ENCODE measurements around the gene OCA2.

The OCA2 gene

DNA sequence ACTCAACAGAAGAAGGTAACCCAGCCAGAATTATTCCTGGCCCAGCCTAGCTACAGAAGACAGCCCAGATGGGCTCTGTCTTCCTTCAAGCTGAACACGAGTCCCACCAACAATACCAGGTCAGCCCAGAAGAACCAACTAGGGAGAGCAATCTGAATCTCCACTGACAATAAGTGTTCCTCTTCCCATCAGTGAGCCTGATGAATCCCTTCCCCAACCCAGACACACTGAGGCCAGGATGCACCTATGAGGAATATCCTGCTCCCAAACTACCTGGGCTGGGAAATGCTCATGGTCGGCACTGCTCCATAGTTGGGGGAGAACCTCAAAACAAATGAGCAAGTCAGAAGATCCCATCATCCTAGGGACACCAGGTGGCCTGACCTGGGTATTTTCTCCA, 351.1 kb downstream of the OCA2 start:
- no peak overlapping the region for H3K27ac ChIP-seq (ENCODE audit: low read length)
- H3K27me3 ChIP-seq (replicated peaks; ENCODE audit: insufficient read depth, low read length), result no peaks in the 10 kb centered on the region
- H3K4me1 ChIP-seq (ENCODE audit: low read length), result no peaks in the 10 kb centered on the region
- no peaks in the 10 kb centered on the region for H3K9me3 ChIP-seq (replicated peaks; ENCODE audit: insufficient read depth, low read length)
- H3K9me2 ChIP-seq (replicated peaks; ENCODE audit: insufficient read depth, low read length), result no peaks in the 10 kb centered on the region
- no peaks in the 10 kb centered on the region for H3F3A ChIP-seq (ENCODE audit: insufficient read depth, low read length)
- no peak for TF ChIP-seq CTCF (IDR thresholded peaks at IDR 0.05; ENCODE audit: low read length)
- no peak for TF ChIP-seq EZH2phosphoT487 (IDR thresholded peaks at IDR 0.05; ENCODE audit: low read length)
- no peak for TF ChIP-seq EZH2 (optimal IDR thresholded peaks at IDR 0.05; ENCODE audit: low read depth, low read length)
- H3K36me3 ChIP-seq (replicated peaks; ENCODE audit: insufficient read depth, low read length), result no peaks in the 10 kb centered on the region
- H3K79me2 ChIP-seq (ENCODE audit: low read length), result no peaks in the 10 kb centered on the region
- no peak overlapping the region for H3K9ac ChIP-seq (ENCODE audit: low read length)
- no peak overlapping the region for H2AFZ ChIP-seq (ENCODE audit: low read length)
- H3K4me3 ChIP-seq (ENCODE audit: low read length), result no peak overlapping the region
- no peak overlapping the region for H3K4me2 ChIP-seq (ENCODE audit: low read depth, low read length)
- DNase-seq, result no peak
- H4K20me1 ChIP-seq (ENCODE audit: insufficient read depth, low read length), result no peaks in the 10 kb centered on the region

DNA sequence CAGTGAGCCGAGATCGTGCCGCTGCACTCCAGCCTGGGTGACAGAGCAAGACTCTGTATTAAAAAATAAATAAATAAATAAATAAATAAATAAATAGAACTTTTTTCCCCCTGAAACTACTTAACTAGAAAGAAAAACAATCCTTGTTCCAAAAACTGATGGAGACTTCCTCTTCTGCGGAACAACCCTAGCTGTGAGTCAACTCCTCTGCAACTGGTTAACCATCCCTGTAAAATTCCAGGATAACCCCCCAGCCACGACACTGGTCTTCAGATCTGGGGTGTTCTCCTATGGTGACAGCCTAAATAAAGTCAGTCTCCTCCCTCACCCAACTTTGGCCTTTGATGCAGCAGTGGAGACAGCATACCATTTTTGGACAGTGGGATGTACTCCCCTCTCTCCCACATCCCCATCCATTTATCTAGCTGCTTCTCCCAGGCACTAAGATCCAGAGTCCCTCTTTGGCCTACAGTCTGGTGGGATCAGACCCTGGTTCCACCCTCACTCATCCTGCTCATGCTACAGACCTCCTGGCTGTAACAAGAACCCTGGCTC, 352.6 kb downstream of the OCA2 start:
- Histone ChIP-seq H2AFZ (ENCODE audit: low read length) (no peak overlapping the region), H3K36me3 (replicated peaks; ENCODE audit: insufficient read depth, low read length) (no peaks in the 10 kb centered on the region), H3F3A (ENCODE audit: insufficient read depth, low read length) (no peaks in the 10 kb centered on the region), H3K9ac (ENCODE audit: low read length) (no peak overlapping the region), H3K4me1 (ENCODE audit: low read length) (no peaks in the 10 kb centered on the region), H3K27me3 (replicated peaks; ENCODE audit: insufficient read depth, low read length) (no peaks in the 10 kb centered on the region), H3K9me2 (replicated peaks; ENCODE audit: insufficient read depth, low read length) (no peaks in the 10 kb centered on the region), H4K20me1 (ENCODE audit: insufficient read depth, low read length) (no peaks in the 10 kb centered on the region), H3K79me2 (ENCODE audit: low read length) (no peaks in the 10 kb centered on the region), H3K9me3 (replicated peaks; ENCODE audit: insufficient read depth, low read length) (no peaks in the 10 kb centered on the region), H3K4me3 (ENCODE audit: low read length) (no peak overlapping the region), H3K4me2 (ENCODE audit: low read depth, low read length) (no peak overlapping the region), H3K27ac (ENCODE audit: low read length) (no peak overlapping the region)
- no peak for TF ChIP-seq EZH2phosphoT487 (IDR thresholded peaks at IDR 0.05; ENCODE audit: low read length)
- DNase-seq, result no peak

- Histone ChIP-seq H3K79me2 (ENCODE audit: low read length) (no peaks in the 10 kb centered on the region), H3K4me2 (ENCODE audit: low read depth, low read length) (no peak overlapping the region), H3K9me3 (replicated peaks; ENCODE audit: insufficient read depth, low read length) (no peaks in the 10 kb centered on the region), H3K27ac (ENCODE audit: low read length) (no peak overlapping the region), H3K4me3 (ENCODE audit: low read length) (no peak overlapping the region), H3K9me2 (replicated peaks; ENCODE audit: insufficient read depth, low read length) (no peaks in the 10 kb centered on the region), H4K20me1 (ENCODE audit: insufficient read depth, low read length) (no peaks in the 10 kb centered on the region), H3K27me3 (replicated peaks; ENCODE audit: insufficient read depth, low read length) (no peaks in the 10 kb centered on the region), H3F3A (ENCODE audit: insufficient read depth, low read length) (no peaks in the 10 kb centered on the region), H3K9ac (ENCODE audit: low read length) (no peak overlapping the region), H2AFZ (ENCODE audit: low read length) (no peak overlapping the region), H3K4me1 (ENCODE audit: low read length) (no peaks in the 10 kb centered on the region), H3K36me3 (replicated peaks; ENCODE audit: insufficient read depth, low read length) (no peaks in the 10 kb centered on the region)
- TF ChIP-seq CTCF (IDR thresholded peaks at IDR 0.05; ENCODE audit: low read length) (no peak), EZH2phosphoT487 (IDR thresholded peaks at IDR 0.05; ENCODE audit: low read length) (no peak), EZH2 (optimal IDR thresholded peaks at IDR 0.05; ENCODE audit: low read depth, low read length) (no peak)
- no peak for DNase-seq
These were observed 354.5 kb downstream of the OCA2 start for GRCh38 chr15:27744641-27745040.

DNA sequence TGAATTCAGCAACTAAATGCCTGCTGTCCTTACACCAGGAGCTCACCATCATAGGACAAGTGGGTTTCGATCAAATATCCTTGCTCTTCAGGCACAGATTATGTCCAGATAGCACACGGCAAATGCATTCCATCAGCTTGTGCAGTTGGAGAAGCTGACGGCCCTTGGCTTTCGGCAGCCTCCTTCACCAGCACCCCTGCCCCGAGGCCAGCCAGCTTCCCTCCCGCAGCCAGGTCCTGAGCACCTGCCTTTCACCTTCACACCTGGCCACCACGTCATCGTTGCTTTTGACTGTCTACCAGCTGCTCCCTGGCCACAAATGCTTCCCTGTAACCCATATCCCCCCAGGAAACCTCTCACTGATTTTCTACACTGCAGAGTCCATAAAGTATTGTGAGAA, 355.5 kb downstream of the OCA2 start:
- H3K9ac ChIP-seq (ENCODE audit: low read length), result no peak overlapping the region
- no peaks in the 10 kb centered on the region for H3K27me3 ChIP-seq (replicated peaks; ENCODE audit: insufficient read depth, low read length)
- DNase-seq, result no peak
- H3K9me3 ChIP-seq (replicated peaks; ENCODE audit: insufficient read depth, low read length), result no peaks in the 10 kb centered on the region
- no peaks in the 10 kb centered on the region for H3K4me1 ChIP-seq (ENCODE audit: low read length)
- no peak overlapping the region for H3K4me2 ChIP-seq (ENCODE audit: low read depth, low read length)
- TF ChIP-seq CTCF (IDR thresholded peaks at IDR 0.05; ENCODE audit: low read length), result no peak
- no peak for TF ChIP-seq EZH2 (optimal IDR thresholded peaks at IDR 0.05; ENCODE audit: low read depth, low read length)
- TF ChIP-seq EZH2phosphoT487 (IDR thresholded peaks at IDR 0.05; ENCODE audit: low read length), result no peak
- no peaks in the 10 kb centered on the region for H3K9me2 ChIP-seq (replicated peaks; ENCODE audit: insufficient read depth, low read length)
- H3F3A ChIP-seq (ENCODE audit: insufficient read depth, low read length), result no peaks in the 10 kb centered on the region
- no peak overlapping the region for H3K4me3 ChIP-seq (ENCODE audit: low read length)
- no peaks in the 10 kb centered on the region for H4K20me1 ChIP-seq (ENCODE audit: insufficient read depth, low read length)
- H3K27ac ChIP-seq (ENCODE audit: low read length), result no peak overlapping the region
- no peaks in the 10 kb centered on the region for H3K36me3 ChIP-seq (replicated peaks; ENCODE audit: insufficient read depth, low read length)
- no peaks in the 10 kb centered on the region for H3K79me2 ChIP-seq (ENCODE audit: low read length)
- no peak overlapping the region for H2AFZ ChIP-seq (ENCODE audit: low read length)
